T-cell (primary cell): Measurements from ENCODE around the gene CTNNA1. TPM values are rescaled to one million over a fixed set of nuclear protein-coding genes. Genes with fewer than 3 reads are reported as not detected.
A peak's percentile ranks its signal among the peaks of the same experiment; 100 is the strongest.

Experiments used
- ATAC-seq, 4 experiments: fragments of 200-7000 bp in 3 of 4; fragments of 150-1000 bp in 1 of 4; cut with Tn5 transposase; replicated peaks in 1 of 4; 1 replicate in 3 of 4; 2 replicates in 1 of 4; pipeline ENCODE4 v1.10.0; 2021; ENCODE audit warnings: moderate library complexity in 3 of 4, mild to moderate bottlenecking in 2 of 4, moderate number of reproducible peaks in 1 of 4
- CTCF ChIA-PET, 2 donors: fragments of 300-600 bp; sonication (Branson Sonifier 250); formaldehyde crosslinking; loops; one replicate each; lab custom pipeline; 2022; ENCODE audit warnings: antibody characterized with exemption in 2 of 2; lab: Charles Lee
- POLR2A ChIA-PET, 2 donors: fragments of 300-600 bp; sonication (Branson Sonifier 250); formaldehyde crosslinking; loops; one replicate each; lab custom pipeline; 2022; ENCODE audit warnings: antibody characterized with exemption in 2 of 2; lab: Charles Lee
- DNase-seq, 35 experiments: peaks; one replicate each; pipeline versions ENCODE4 v3.0.0 to v3.0.0-alpha.2; 2013 to 2023
- H3K27ac ChIP-seq: one replicate; pipeline ENCODE4 v1.5.1; 2013; ENCODE audit warnings: low read length
- H3K27me3 ChIP-seq, 2 experiments: replicated peaks in 1 of 2; 1 replicate in 1 of 2; 2 replicates in 1 of 2; pipeline versions ENCODE4 v1.6.1 to v1.7.0; 2013; ENCODE audit warnings: low read length in 1 of 2, mixed read lengths in 1 of 2; ENCODE audit not compliant: control insufficient read depth in 2 of 2, insufficient read depth in 2 of 2; ENCODE audit errors: extremely low read depth in 1 of 2
- H3K36me3 ChIP-seq, 2 donors: 1 replicate in 1 of 2; 2 replicates in 1 of 2; pipeline versions ENCODE4 v1.6.1 to v1.7.0; 2013; ENCODE audit warnings: low read length in 1 of 2; ENCODE audit not compliant: control insufficient read depth in 2 of 2, insufficient read depth in 1 of 2; ENCODE audit errors: extremely low read depth in 1 of 2
- H3K4me1 ChIP-seq, 2 experiments: 1 replicate in 1 of 2; 2 replicates in 1 of 2; pipeline versions ENCODE4 v1.6.1 to v1.7.0; 2013; ENCODE audit warnings: low read length in 2 of 2, mixed read lengths in 1 of 2; ENCODE audit not compliant: insufficient read depth in 2 of 2, control insufficient read depth in 1 of 2; ENCODE audit errors: extremely low read depth in 1 of 2
- H3K4me3 ChIP-seq, 2 donors: 1 replicate in 1 of 2; 2 replicates in 1 of 2; pipeline versions ENCODE4 v1.5.1 to v1.7.0; 2013; ENCODE audit warnings: mild to moderate bottlenecking in 2 of 2, low read length in 1 of 2, moderate library complexity in 1 of 2; ENCODE audit not compliant: control insufficient read depth in 1 of 2; ENCODE audit errors: extremely low read depth in 1 of 2
- H3K9me3 ChIP-seq: 2 replicates; pipeline ENCODE4 v1.7.0; 2013
- H3K27ac Mint-ChIP-seq, 2 donors: one replicate each; pipeline ENCODE4 v1.8.0; 2020 to 2021; ENCODE audit warnings: mild to moderate bottlenecking in 2 of 2, mixed read lengths in 2 of 2
- H3K27me3 Mint-ChIP-seq, 2 donors: one replicate each; pipeline ENCODE4 v1.8.0; 2021 to 2022; ENCODE audit warnings: mixed read lengths in 2 of 2
- H3K36me3 Mint-ChIP-seq: one replicate; pipeline ENCODE4 v1.8.0; 2021; ENCODE audit warnings: mixed read lengths
- H3K4me1 Mint-ChIP-seq, 3 donors: one replicate each; pipeline ENCODE4 v1.8.0; 2020 to 2022; ENCODE audit warnings: mixed read lengths in 3 of 3, mild to moderate bottlenecking in 1 of 3
- H3K4me3 Mint-ChIP-seq, 3 donors: one replicate each; pipeline ENCODE4 v1.8.0; 2020 to 2022; ENCODE audit warnings: mild to moderate bottlenecking in 3 of 3, mixed read lengths in 3 of 3, moderate library complexity in 3 of 3
- H3K9me3 Mint-ChIP-seq, 3 donors: one replicate each; pipeline ENCODE4 v1.8.0; 2020 to 2022; ENCODE audit warnings: mixed read lengths in 3 of 3
- WGBS: methylation state at CpG from one replicate; pipeline ENCODE4 v1.1.5; 2013; ENCODE audit warnings: missing lambda C conversion rate; ENCODE audit not compliant: insufficient coverage; 5-methylcytosine and 5-hydroxymethylcytosine counted together
- total RNA-seq, 35 experiments: library from RNA in 6 of 35; stranded (reverse) in 6 of 35; fragments of 120-200 nt in 1 of 35; gene quantifications; one replicate each; pipeline versions ENCODE4 v1.2.1 to v1.2.4 and lab custom pipeline; 2013 to 2026

Gene CTNNA1
- total RNA-seq, 5 donors from 2014 or later (not counting 1 experiment from before 2014, with no cell fraction given), result 13.5 to 33.3 (median 18.5) TPM

GRCh38 chr5:138752341-138752950 lies 779 bp upstream of the CTNNA1 start:
- Histone ChIP-seq H3K4me3 (peak overlapping the region; percentile 25 to 54), H3K9me3 (peaks cover 4% of the 10 kb centered on the region), H3K27ac (no peak overlapping the region), H3K4me1 (peaks cover 6 to 20% of the 10 kb centered on the region in 2 experiments), H3K27me3 (peaks cover 0 to 27% of the 10 kb centered on the region in 2 experiments), H3K36me3 (no peaks in the 10 kb centered on the region)
- peak in 3 of 4 experiments; percentile 4 to 25 (median 21) for ATAC-seq
- peaks cover under 1% of the 10 kb centered on the region for H3K36me3 Mint-ChIP-seq
- no peak for DNase-seq
- no peaks in the 10 kb centered on the region for H3K9me3 Mint-ChIP-seq
- H3K4me1 Mint-ChIP-seq, result peaks cover 12 to 27% (median 21%) of the 10 kb centered on the region in 3 donors
- H3K27ac Mint-ChIP-seq, result no peak overlapping the region
- H3K4me3 Mint-ChIP-seq, result peak overlapping the region; percentile 67 to 76 (median 76)
- ChIA-PET POLR2A (no interaction called here), CTCF (interaction anchor here in 1 of 2 donors (0.7 kb wide), 2 partner anchors 11 to 173 kb away, joined by 4 read pairs; no protein-coding TSS in a partner anchor)
- WGBS, result 60% methylated on average over 8 of the region's 18 CpGs
- peaks cover 28 to 33% of the 10 kb centered on the region in 2 donors for H3K27me3 Mint-ChIP-seq

GRCh38 chr5:138753794-138754698 lies 821 bp downstream of the CTNNA1 start:
- peaks cover 4% of the 10 kb centered on the region for H3K9me3 ChIP-seq
- H3K9me3 Mint-ChIP-seq, result peaks cover 0 to 3% (median 0%) of the 10 kb centered on the region in 3 donors
- WGBS, result 6% methylated on average over 51 of the region's 58 CpGs
- peaks cover 6 to 20% of the 10 kb centered on the region in 2 experiments for H3K4me1 ChIP-seq
- ChIA-PET CTCF (interaction anchor here in 1 of 2 donors (0.7 kb wide), 1 partner anchor 36 kb away, joined by 3 read pairs; no protein-coding TSS in a partner anchor), POLR2A (no interaction called here)
- H3K27me3 Mint-ChIP-seq, result peaks cover 35 to 39% of the 10 kb centered on the region in 2 donors
- H3K4me3 Mint-ChIP-seq, result peak overlapping the region; percentile 64 to 81 (median 79)
- no peaks in the 10 kb centered on the region for H3K36me3 ChIP-seq
- no peak overlapping the region for H3K27ac ChIP-seq
- peak overlapping the region; percentile 12 to 16 for H3K27ac Mint-ChIP-seq
- H3K4me3 ChIP-seq, result peak overlapping the region; percentile 54 to 82
- H3K36me3 Mint-ChIP-seq, result peaks cover 7% of the 10 kb centered on the region
- peaks cover 12 to 27% (median 21%) of the 10 kb centered on the region in 3 donors for H3K4me1 Mint-ChIP-seq
- DNase-seq (peak in 16 of 35 experiments; percentile 3 to 49 (median 16)), ATAC-seq (peak in 1 of 4 experiments; percentile 21)
- H3K27me3 ChIP-seq, result peaks cover 0 to 33% of the 10 kb centered on the region in 2 experiments

- CTCF ChIA-PET, result no interaction called here
- H3K4me3 Mint-ChIP-seq, result peak overlapping the region; percentile 64 to 81 (median 79)
- H3K27me3 Mint-ChIP-seq, result peaks cover 35 to 39% of the 10 kb centered on the region in 2 donors
- H3K27ac ChIP-seq, result no peak overlapping the region
- H3K36me3 ChIP-seq, result no peaks in the 10 kb centered on the region
- peaks cover 7% of the 10 kb centered on the region for H3K36me3 Mint-ChIP-seq
- H3K9me3 ChIP-seq, result peaks cover 4% of the 10 kb centered on the region
- H3K4me1 ChIP-seq, result peaks cover 6 to 20% of the 10 kb centered on the region in 2 experiments
- H3K27ac Mint-ChIP-seq, result no peak overlapping the region
- POLR2A ChIA-PET, result no interaction called here
- no peak overlapping the region for H3K4me3 ChIP-seq
- H3K9me3 Mint-ChIP-seq, result peaks cover 0 to 3% (median 0%) of the 10 kb centered on the region in 3 donors
- 99% methylated on average over 10 of the region's 14 CpGs for WGBS
- peaks cover 12 to 27% (median 21%) of the 10 kb centered on the region in 3 donors for H3K4me1 Mint-ChIP-seq
- DNase-seq (no peak), ATAC-seq (no peak)
- peaks cover 0 to 33% of the 10 kb centered on the region in 2 experiments for H3K27me3 ChIP-seq
Measured at GRCh38 chr5:138754699-138755057, 1.5 kb downstream of the CTNNA1 start.

- CTCF ChIA-PET, result no interaction called here
- WGBS, result no CpG with 5 or more reads among the region's 5 CpGs
- Mint-ChIP-seq H3K4me3 (peak overlapping the region in 2 of 3 donors; percentile 4 to 81), H3K27ac (no peak overlapping the region), H3K27me3 (peaks cover 35 to 39% of the 10 kb centered on the region in 2 donors), H3K36me3 (peaks cover 7% of the 10 kb centered on the region), H3K9me3 (peaks cover 0 to 3% (median 0%) of the 10 kb centered on the region in 3 donors), H3K4me1 (peaks cover 12 to 27% (median 21%) of the 10 kb centered on the region in 3 donors)
- POLR2A ChIA-PET, result no interaction called here
- no peak overlapping the region for H3K4me3 ChIP-seq
- peaks cover 4% of the 10 kb centered on the region for H3K9me3 ChIP-seq
- peaks cover 0 to 35% of the 10 kb centered on the region in 2 experiments for H3K27me3 ChIP-seq
- ATAC-seq (no peak), DNase-seq (no peak)
- H3K4me1 ChIP-seq, result peaks cover 6 to 20% of the 10 kb centered on the region in 2 experiments
- H3K36me3 ChIP-seq, result no peaks in the 10 kb centered on the region
- no peak overlapping the region for H3K27ac ChIP-seq
Measured at GRCh38 chr5:138755084-138755748, 2.0 kb downstream of the CTNNA1 start.

- CTCF ChIA-PET, result interaction anchor here in 1 of 2 donors (0.5 to 0.6 kb wide), 2 partner anchors 1124 to 1487 kb away, joined by 3 read pairs; no protein-coding TSS in a partner anchor
- peaks cover 27 to 42% (median 34%) of the 10 kb centered on the region in 3 donors for H3K4me1 Mint-ChIP-seq
- H3K4me3 Mint-ChIP-seq, result no peak overlapping the region
- no peak overlapping the region for H3K27ac Mint-ChIP-seq
- H3K9me3 Mint-ChIP-seq, result peaks cover 0 to 3% (median 0%) of the 10 kb centered on the region in 3 donors
- Histone ChIP-seq H3K4me1 (peaks cover 10 to 31% of the 10 kb centered on the region in 2 experiments), H3K9me3 (peaks cover 4% of the 10 kb centered on the region), H3K36me3 (no peaks in the 10 kb centered on the region), H3K27me3 (peaks cover 0 to 35% of the 10 kb centered on the region in 2 experiments), H3K4me3 (no peak overlapping the region), H3K27ac (no peak overlapping the region)
- peaks cover 7% of the 10 kb centered on the region for H3K36me3 Mint-ChIP-seq
- POLR2A ChIA-PET, result interaction anchor here in 1 of 2 donors (0.7 kb wide), 1 partner anchor 88 kb away, joined by 3 read pairs; no protein-coding TSS in a partner anchor
- 83% methylated on average over 2 of the region's 6 CpGs for WGBS
- H3K27me3 Mint-ChIP-seq, result peaks cover 39 to 43% of the 10 kb centered on the region in 2 donors
- ATAC-seq (no peak), DNase-seq (no peak)
Measured at GRCh38 chr5:138757061-138757776, 4.0 kb downstream of the CTNNA1 start.
